OCI-LY7 (cell line): Measurements from ENCODE around the gene TMED6.

ENCODE experiments used
- EZH2phosphoT487 ChIP-seq: fragments of 200-600 bp; sonication (generic); IDR thresholded peaks from 2 replicates; pipeline ENCODE4 v1.6.1; 2018; ENCODE audit warnings: low read depth, borderline replicate concordance, mild to moderate bottlenecking, mixed run types, antibody characterized with exemption, low read length, moderate library complexity, mixed read lengths
- TF ChIP-seq, protein P1 (sequence below): fragments of 200-600 bp; sonication (generic); conservative IDR thresholded peaks from 2 replicates; pipeline ENCODE4 v1.5.1; 2014; ENCODE audit warnings: mild to moderate bottlenecking, antibody characterized with exemption, low read length, moderate library complexity, mixed read lengths

DNA sequence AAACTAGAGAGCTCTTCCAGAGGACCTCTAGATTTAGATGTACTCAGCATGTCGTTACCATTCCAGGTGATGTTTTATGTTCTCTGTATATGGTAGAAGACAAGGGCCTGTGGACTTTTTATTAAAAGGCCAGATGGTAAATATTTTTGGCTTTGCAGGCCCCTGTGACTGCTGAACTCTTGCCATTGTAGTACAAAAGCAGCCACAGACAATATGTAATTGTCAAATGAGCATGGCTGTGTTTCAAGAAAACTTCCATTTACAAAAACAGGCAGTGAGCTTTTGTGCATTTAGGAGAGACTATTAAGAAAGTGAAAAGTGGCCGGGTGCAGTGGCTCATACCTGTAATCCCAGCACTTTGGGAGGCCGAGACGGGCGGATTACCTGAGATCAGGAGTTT is 7.4 kb downstream of the TMED6 start:
- TF ChIP-seq, protein P1, sequence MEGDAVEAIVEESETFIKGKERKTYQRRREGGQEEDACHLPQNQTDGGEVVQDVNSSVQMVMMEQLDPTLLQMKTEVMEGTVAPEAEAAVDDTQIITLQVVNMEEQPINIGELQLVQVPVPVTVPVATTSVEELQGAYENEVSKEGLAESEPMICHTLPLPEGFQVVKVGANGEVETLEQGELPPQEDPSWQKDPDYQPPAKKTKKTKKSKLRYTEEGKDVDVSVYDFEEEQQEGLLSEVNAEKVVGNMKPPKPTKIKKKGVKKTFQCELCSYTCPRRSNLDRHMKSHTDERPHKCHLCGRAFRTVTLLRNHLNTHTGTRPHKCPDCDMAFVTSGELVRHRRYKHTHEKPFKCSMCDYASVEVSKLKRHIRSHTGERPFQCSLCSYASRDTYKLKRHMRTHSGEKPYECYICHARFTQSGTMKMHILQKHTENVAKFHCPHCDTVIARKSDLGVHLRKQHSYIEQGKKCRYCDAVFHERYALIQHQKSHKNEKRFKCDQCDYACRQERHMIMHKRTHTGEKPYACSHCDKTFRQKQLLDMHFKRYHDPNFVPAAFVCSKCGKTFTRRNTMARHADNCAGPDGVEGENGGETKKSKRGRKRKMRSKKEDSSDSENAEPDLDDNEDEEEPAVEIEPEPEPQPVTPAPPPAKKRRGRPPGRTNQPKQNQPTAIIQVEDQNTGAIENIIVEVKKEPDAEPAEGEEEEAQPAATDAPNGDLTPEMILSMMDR: no peak
- TF ChIP-seq EZH2phosphoT487: no peak
